Measurements from ENCODE around the gene CFHR1. TPM values are rescaled to one million over a fixed set of nuclear protein-coding genes. Genes with fewer than 3 reads are reported as not detected.

CFHR1 gene
- total RNA-seq, 1 experiment from 2014 or later, result 0.34 TPM

DNA sequence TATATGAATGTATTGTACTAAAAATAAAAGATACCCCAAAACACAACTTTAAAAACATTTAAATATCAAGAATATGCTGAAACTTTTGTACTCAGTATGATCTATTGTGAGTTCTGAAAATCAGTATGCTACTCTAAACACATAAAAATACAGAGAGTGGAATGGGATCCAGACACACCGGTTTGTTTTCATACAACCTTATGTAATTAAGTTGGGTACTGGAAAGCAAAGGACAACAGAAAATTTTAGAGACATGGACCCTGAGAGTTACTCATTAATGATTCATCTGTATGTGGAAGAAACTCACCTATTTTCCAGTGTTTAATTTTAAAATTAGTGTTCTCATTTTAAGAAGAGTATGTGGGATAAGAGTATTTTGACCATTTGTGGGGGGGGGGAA lies 45.8 kb upstream of the CFHR1 start (continued):
- TF ChIP-seq, protein P1, sequence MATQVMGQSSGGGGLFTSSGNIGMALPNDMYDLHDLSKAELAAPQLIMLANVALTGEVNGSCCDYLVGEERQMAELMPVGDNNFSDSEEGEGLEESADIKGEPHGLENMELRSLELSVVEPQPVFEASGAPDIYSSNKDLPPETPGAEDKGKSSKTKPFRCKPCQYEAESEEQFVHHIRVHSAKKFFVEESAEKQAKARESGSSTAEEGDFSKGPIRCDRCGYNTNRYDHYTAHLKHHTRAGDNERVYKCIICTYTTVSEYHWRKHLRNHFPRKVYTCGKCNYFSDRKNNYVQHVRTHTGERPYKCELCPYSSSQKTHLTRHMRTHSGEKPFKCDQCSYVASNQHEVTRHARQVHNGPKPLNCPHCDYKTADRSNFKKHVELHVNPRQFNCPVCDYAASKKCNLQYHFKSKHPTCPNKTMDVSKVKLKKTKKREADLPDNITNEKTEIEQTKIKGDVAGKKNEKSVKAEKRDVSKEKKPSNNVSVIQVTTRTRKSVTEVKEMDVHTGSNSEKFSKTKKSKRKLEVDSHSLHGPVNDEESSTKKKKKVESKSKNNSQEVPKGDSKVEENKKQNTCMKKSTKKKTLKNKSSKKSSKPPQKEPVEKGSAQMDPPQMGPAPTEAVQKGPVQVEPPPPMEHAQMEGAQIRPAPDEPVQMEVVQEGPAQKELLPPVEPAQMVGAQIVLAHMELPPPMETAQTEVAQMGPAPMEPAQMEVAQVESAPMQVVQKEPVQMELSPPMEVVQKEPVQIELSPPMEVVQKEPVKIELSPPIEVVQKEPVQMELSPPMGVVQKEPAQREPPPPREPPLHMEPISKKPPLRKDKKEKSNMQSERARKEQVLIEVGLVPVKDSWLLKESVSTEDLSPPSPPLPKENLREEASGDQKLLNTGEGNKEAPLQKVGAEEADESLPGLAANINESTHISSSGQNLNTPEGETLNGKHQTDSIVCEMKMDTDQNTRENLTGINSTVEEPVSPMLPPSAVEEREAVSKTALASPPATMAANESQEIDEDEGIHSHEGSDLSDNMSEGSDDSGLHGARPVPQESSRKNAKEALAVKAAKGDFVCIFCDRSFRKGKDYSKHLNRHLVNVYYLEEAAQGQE (IDR thresholded peaks at IDR 0.05; ENCODE audit: low read depth), result no peak
- TF ChIP-seq SP1 (IDR thresholded peaks at IDR 0.05; ENCODE audit: low read depth) (no peak), JUND (IDR thresholded peaks at IDR 0.05) (no peak)
- TF ChIP-seq, protein P2, sequence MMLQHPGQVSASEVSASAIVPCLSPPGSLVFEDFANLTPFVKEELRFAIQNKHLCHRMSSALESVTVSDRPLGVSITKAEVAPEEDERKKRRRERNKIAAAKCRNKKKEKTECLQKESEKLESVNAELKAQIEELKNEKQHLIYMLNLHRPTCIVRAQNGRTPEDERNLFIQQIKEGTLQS (IDR thresholded peaks at IDR 0.05), result no peak

DNA sequence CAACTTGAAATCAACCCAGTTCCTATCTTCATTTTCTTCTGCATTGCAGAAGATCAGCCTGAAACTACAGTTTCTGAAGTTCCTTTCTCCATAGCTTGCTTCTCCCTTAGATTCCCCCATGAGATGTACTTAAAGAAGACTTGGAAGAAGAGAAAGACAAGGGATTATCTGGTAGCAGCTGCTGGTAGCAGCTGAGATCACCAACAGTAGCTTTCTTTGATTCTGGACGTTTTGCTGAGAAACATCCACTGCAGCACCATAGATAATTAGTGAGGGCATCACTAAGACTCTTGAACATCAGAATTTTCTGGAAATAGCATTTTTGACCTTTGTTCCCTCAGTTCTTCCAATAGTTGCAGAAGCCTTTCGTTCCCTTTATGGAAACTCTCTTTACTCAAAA lies 45.4 kb upstream of the CFHR1 start:
- H4K20me1 ChIP-seq (ENCODE audit: insufficient read depth), result no peaks in the 10 kb centered on the region
- H3K79me2 ChIP-seq (ENCODE audit: insufficient read depth, low read length), result no peaks in the 10 kb centered on the region
- H3K9me2 ChIP-seq (ENCODE audit: insufficient read depth), result no peaks in the 10 kb centered on the region
- TF ChIP-seq TCF7L2 (IDR thresholded peaks at IDR 0.05; ENCODE audit: borderline replicate concordance, extremely low read depth, insufficient read depth, insufficient read length) (no peak), EZH2 (IDR thresholded peaks at IDR 0.05) (no peak), FOSL1 (IDR thresholded peaks at IDR 0.05; ENCODE audit: low read depth) (no peak), SRF (IDR thresholded peaks at IDR 0.05; ENCODE audit: low read depth) (no peak), POLR2AphosphoS5 (IDR thresholded peaks at IDR 0.05; ENCODE audit: low read depth, low read length) (no peak), CBX3 (IDR thresholded peaks at IDR 0.05; ENCODE audit: low read depth) (no peak), SIN3A (IDR thresholded peaks at IDR 0.05; ENCODE audit: low read depth) (no peak)
- TF ChIP-seq, protein P3, sequence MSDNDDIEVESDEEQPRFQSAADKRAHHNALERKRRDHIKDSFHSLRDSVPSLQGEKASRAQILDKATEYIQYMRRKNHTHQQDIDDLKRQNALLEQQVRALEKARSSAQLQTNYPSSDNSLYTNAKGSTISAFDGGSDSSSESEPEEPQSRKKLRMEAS (IDR thresholded peaks at IDR 0.05), result no peak
- TF ChIP-seq, protein P4, sequence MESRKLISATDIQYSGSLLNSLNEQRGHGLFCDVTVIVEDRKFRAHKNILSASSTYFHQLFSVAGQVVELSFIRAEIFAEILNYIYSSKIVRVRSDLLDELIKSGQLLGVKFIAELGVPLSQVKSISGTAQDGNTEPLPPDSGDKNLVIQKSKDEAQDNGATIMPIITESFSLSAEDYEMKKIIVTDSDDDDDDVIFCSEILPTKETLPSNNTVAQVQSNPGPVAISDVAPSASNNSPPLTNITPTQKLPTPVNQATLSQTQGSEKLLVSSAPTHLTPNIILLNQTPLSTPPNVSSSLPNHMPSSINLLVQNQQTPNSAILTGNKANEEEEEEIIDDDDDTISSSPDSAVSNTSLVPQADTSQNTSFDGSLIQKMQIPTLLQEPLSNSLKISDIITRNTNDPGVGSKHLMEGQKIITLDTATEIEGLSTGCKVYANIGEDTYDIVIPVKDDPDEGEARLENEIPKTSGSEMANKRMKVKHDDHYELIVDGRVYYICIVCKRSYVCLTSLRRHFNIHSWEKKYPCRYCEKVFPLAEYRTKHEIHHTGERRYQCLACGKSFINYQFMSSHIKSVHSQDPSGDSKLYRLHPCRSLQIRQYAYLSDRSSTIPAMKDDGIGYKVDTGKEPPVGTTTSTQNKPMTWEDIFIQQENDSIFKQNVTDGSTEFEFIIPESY (IDR thresholded peaks at IDR 0.05; ENCODE audit: extremely low read depth, insufficient replicate concordance, low read length), result no peak
- H2AFZ ChIP-seq (ENCODE audit: low read depth, low read length, poor library complexity, severe bottlenecking), result no peak overlapping the region
- BruUV-seq (replicated peaks), result no TSS peak
- H3K4me1 ChIP-seq (ENCODE audit: control insufficient read depth in 1 of 2, insufficient read depth in 2 of 2, low read length in 2 of 2), result no peaks in the 10 kb centered on the region
- no peaks in the 10 kb centered on the region for H3K27me3 ChIP-seq (ENCODE audit: insufficient read depth, low read length)
- no peak for DNase-seq (ENCODE audit: low read depth, low spot score)
- H3K9ac ChIP-seq (ENCODE audit: low read length), result no peak overlapping the region
- intact Hi-C loops (cut with micrococcal nuclease), result no loop called here
- POLR2A ChIA-PET, result no interaction called here
- no peak overlapping the region for H3K27ac ChIP-seq (ENCODE audit: low read depth, low read length)
- no peak overlapping the region for H3K4me2 ChIP-seq (ENCODE audit: low read length)
- no peaks in the 10 kb centered on the region for H3K36me3 ChIP-seq (ENCODE audit: control insufficient read depth in 1 of 2, insufficient read depth in 2 of 2, low read length in 2 of 2)
- no peaks in the 10 kb centered on the region for H3K9me3 ChIP-seq (ENCODE audit: control insufficient read depth in 1 of 2, insufficient read depth in 1 of 2, low read depth in 1 of 2, low read length in 2 of 2)
- RAD21 ChIA-PET (ENCODE audit: low non-redundant PET in 1 of 2, low total read pairs in 2 of 2, uncharacterized antibody in 2 of 2, unreplicated experiment in 2 of 2), result no interaction called here
- H3K4me3 ChIP-seq (replicated peaks in 1 of 2; ENCODE audit: low read depth in 1 of 2, low read length in 2 of 2), result no peak overlapping the region
- CTCF ChIA-PET, result no interaction called here
- ATAC-seq, result no peak

All from HCT116 (cell line).